Smooth muscle cell of the brain vasculature (primary cell): ENCODE results near the gene ABCG1.

Experiments used
- DNase-seq: peaks from one replicate; pipeline ENCODE4 v3.0.0-alpha.2; 2012; ENCODE audit warnings: low read depth, low spot score

Gene ABCG1

GRCh38 chr21:42251654-42252324, 32.8 kb downstream of the ABCG1 start:
- DNase-seq, result no peak

GRCh38 chr21:42252325-42252654, 33.4 kb downstream of the ABCG1 start:
- DNase-seq, result no peak

- no peak for DNase-seq
These were observed 33.9 kb downstream of the ABCG1 start for GRCh38 chr21:42252778-42253340.

- no peak for DNase-seq
These were observed 34.5 kb downstream of the ABCG1 start for GRCh38 chr21:42253466-42253865.

GRCh38 chr21:42254083-42254482, 35.1 kb downstream of the ABCG1 start:
- DNase-seq, result no peak

- no peak for DNase-seq
These were observed 36.0 kb downstream of the ABCG1 start for GRCh38 chr21:42254651-42255601.

- DNase-seq, result no peak
These were observed 36.9 kb downstream of the ABCG1 start for GRCh38 chr21:42255825-42256224.

GRCh38 chr21:42256316-42256715, 37.4 kb downstream of the ABCG1 start:
- DNase-seq, result no peak

GRCh38 chr21:42257091-42257765, 38.3 kb downstream of the ABCG1 start:
- DNase-seq, result no peak

GRCh38 chr21:42258150-42258884, 39.4 kb downstream of the ABCG1 start:
- DNase-seq, result no peak

- no peak for DNase-seq
These were observed 40.0 kb downstream of the ABCG1 start for GRCh38 chr21:42258885-42259407.

GRCh38 chr21:42260121-42260520, 41.2 kb downstream of the ABCG1 start:
- no peak for DNase-seq

- DNase-seq, result no peak
These were observed 42.9 kb downstream of the ABCG1 start for GRCh38 chr21:42261829-42262200.

- DNase-seq, result no peak
These were observed 43.9 kb downstream of the ABCG1 start for GRCh38 chr21:42262831-42263231.

GRCh38 chr21:42263591-42264131, 44.7 kb downstream of the ABCG1 start:
- no peak for DNase-seq

- no peak for DNase-seq
These were observed 45.6 kb downstream of the ABCG1 start for GRCh38 chr21:42264245-42265195.

GRCh38 chr21:42265231-42265812, 46.4 kb downstream of the ABCG1 start:
- DNase-seq, result no peak

- DNase-seq, result no peak
These were observed 48.1 kb downstream of the ABCG1 start for GRCh38 chr21:42266971-42267556.

GRCh38 chr21:42269386-42269785, 50.4 kb downstream of the ABCG1 start:
- no peak for DNase-seq
